OCI-M2 (cell line): ENCODE data around the gene GANAB.
"Not testable (repeated sequence)": the region's sequence is repeated elsewhere in the genome, so short reads cannot be mapped to it uniquely, and the experiment has no call there.

Experiments used
- DNase-seq: peaks from one replicate; lab custom pipeline; 2025; ENCODE audit not compliant: unreplicated experiment; lab: John Stamatoyannopoulos, UW

GANAB gene

GRCh38 chr11:62601372-62602140 is 44.9 kb downstream of the GANAB start, which contains the start of gene MTA2:
TSS of gene MTA2 (minus strand) at chr11:62601865. CDS start at chr11:62601450, 415 bp downstream.
- peak; percentile 87 for DNase-seq

GRCh38 chr11:62601122-62601371 is 45.4 kb downstream of the GANAB start:
- no peak for DNase-seq

GRCh38 chr11:62600367-62601121 is 45.9 kb downstream of the GANAB start:
- no peak for DNase-seq

GRCh38 chr11:62599901-62600300 is 46.5 kb downstream of the GANAB start:
- DNase-seq, result no peak

- no peak for DNase-seq
These were observed 47.2 kb downstream of the GANAB start for GRCh38 chr11:62599069-62599696.

GRCh38 chr11:62595124-62595523 is 51.3 kb downstream of the GANAB start:
- no peak for DNase-seq

GRCh38 chr11:62593434-62594044 is 52.9 kb downstream of the GANAB start:
- no peak for DNase-seq

- DNase-seq, result no peak
These were observed 53.4 kb downstream of the GANAB start for GRCh38 chr11:62592989-62593421.

GRCh38 chr11:62592146-62592815 is 54.1 kb downstream of the GANAB start:
- DNase-seq, result no peak

GRCh38 chr11:62591448-62592145 is 54.8 kb downstream of the GANAB start, which contains the start of gene TUT1:
TSS of gene TUT1 (minus strand) at chr11:62591523. CDS start at chr11:62591485, 38 bp downstream.
- DNase-seq, result peak; percentile 86

GRCh38 chr11:62588966-62589637 is 57.3 kb downstream of the GANAB start:
- DNase-seq, result no peak

- DNase-seq, result not testable (repeated sequence)
These were observed 61.1 kb downstream of the GANAB start for GRCh38 chr11:62585356-62585755.

- DNase-seq, result not testable (repeated sequence)
These were observed 64.7 kb downstream of the GANAB start for GRCh38 chr11:62581735-62582134.

GRCh38 chr11:62580959-62581715 is 65.3 kb downstream of the GANAB start:
- no peak for DNase-seq

GRCh38 chr11:62579252-62579651 is 67.2 kb downstream of the GANAB start:
- no peak for DNase-seq

GRCh38 chr11:62578541-62578940 is 67.9 kb downstream of the GANAB start:
- no peak for DNase-seq

GRCh38 chr11:62577046-62577714 is 69.2 kb downstream of the GANAB start:
- DNase-seq, result no peak

GRCh38 chr11:62575837-62576236 is 70.6 kb downstream of the GANAB start:
- DNase-seq, result no peak
